GM12892 (cell line): Measurements from ENCODE around the gene FUS. TPM values are rescaled to one million over a fixed set of nuclear protein-coding genes. Genes with fewer than 3 reads are reported as not detected.

Experiments
- DNase-seq: peaks from one replicate; pipeline ENCODE4 v3.0.0; 2011; ENCODE audit not compliant: insufficient read length
- FAIRE-seq: peaks from 2 replicates; lab custom pipeline; 2011; peaks lifted over from hg19 to GRCh38; lab: Jason Lieb, UNC
- POLR2A ChIP-seq: IDR thresholded peaks from 2 replicates; pipeline ENCODE4 v1.6.1; 2011; ENCODE audit warnings: low read depth, low read length, control low read depth
- POLR2AphosphoS5 ChIP-seq: IDR thresholded peaks from 2 replicates; pipeline ENCODE4 v1.6.1; 2011; ENCODE audit warnings: low read depth, low read length, control low read depth
- TAF1 ChIP-seq: IDR thresholded peaks from 2 replicates; pipeline ENCODE4 v1.6.1; 2011; ENCODE audit warnings: low read depth, mild to moderate bottlenecking, control low read depth, low read length, borderline replicate concordance
- polyA plus RNA-seq: library from polyadenylated mRNA; unstranded; fragments of >200 nt; gene quantifications from one replicate; pipeline ENCODE4 v1.2.1, GENCODE V29; 2012; ENCODE audit warnings: missing spikeins, inconsistent platforms; ENCODE audit not compliant: missing spikeins

FUS gene
- polyA plus RNA-seq: 329 TPM

- TF ChIP-seq POLR2A: peak; percentile 100
- TF ChIP-seq POLR2AphosphoS5: peak; percentile 100
- peak; percentile 100 for TF ChIP-seq TAF1
- FAIRE-seq: peak; percentile 98
- peak; percentile 88 for DNase-seq
These were observed at the start of gene FUS for GRCh38 chr16:31179747-31180459. Gene FUS, plus strand, starts transcription at chr16:31180139. Its CDS starts 76 bp downstream, at chr16:31180215.

DNA sequence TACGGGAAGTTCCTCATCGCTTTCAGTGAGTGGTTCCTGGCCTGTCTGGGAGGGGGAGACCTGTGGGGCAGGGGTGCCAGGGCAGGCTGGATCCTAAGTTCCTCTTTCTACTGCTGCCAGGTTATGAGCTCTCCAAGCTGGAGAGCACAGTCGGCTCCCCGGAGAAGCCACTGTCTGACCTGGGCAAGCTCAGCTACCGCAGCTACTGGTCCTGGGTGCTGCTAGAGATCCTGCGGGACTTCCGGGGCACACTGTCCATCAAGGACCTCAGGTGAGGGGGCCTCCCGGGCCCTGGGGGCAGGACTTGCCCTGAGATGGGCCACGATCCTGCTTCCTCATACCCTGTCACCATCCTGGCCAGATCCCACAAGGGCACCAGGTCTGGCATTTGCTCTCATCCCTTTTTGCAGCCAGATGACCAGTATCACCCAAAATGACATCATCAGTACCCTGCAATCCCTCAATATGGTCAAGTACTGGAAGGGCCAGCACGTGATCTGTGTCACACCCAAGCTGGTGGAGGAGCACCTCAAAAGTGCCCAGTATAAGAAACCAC, 49.5 kb upstream of the FUS start:
- no peak for TF ChIP-seq POLR2AphosphoS5
- no peak for DNase-seq
- no peak for FAIRE-seq

GRCh38 chr16:31130899-31131298, 49.0 kb upstream of the FUS start:
- FAIRE-seq (no peak), DNase-seq (no peak)
- TF ChIP-seq POLR2AphosphoS5: no peak
- TF ChIP-seq POLR2A: no peak
- TF ChIP-seq TAF1: no peak

DNA sequence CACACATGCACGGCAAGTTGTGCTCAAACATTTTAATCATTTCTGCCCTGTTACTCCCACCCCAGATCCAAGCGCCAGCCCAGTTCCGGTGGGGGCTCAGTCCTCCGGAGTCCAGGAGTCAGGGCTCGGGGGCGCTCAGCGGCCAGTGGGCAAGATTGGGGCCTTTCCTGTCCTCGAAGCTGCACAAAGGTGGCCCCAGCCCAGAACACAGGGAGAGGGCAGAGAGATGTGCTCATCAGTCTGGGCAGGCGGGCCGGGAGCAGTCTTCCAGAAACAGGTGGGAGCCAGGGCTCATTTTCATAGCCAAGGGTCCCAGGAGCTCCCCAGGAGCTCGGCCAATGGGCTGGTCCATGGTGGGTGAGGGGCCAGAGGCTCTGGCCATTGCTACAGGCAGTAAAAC, 48.5 kb upstream of the FUS start:
- TF ChIP-seq POLR2AphosphoS5 (no peak), TAF1 (no peak), POLR2A (no peak)
- no peak for DNase-seq
- FAIRE-seq: no peak

- FAIRE-seq (no peak), DNase-seq (no peak)
- TF ChIP-seq POLR2AphosphoS5: no peak
- TF ChIP-seq POLR2A: no peak
- no peak for TF ChIP-seq TAF1
These were observed 48.1 kb upstream of the FUS start for GRCh38 chr16:31131841-31132271.

GRCh38 chr16:31132303-31132979, 47.5 kb upstream of the FUS start:
- TF ChIP-seq POLR2A: no peak
- TF ChIP-seq TAF1: no peak
- no peak for TF ChIP-seq POLR2AphosphoS5
- DNase-seq: no peak
- FAIRE-seq: no peak

- no peak for FAIRE-seq
These were observed 46.9 kb upstream of the FUS start for GRCh38 chr16:31133046-31133501.

GRCh38 chr16:31134091-31134571, 45.8 kb upstream of the FUS start:
- DNase-seq: no peak
- no peak for FAIRE-seq
- no peak for TF ChIP-seq POLR2AphosphoS5
- TF ChIP-seq TAF1: no peak
- TF ChIP-seq POLR2A: no peak

More at GRCh38 chr16:31133046-31133501, 46.9 kb upstream of the FUS start:
- TF ChIP-seq POLR2AphosphoS5: no peak
- TF ChIP-seq POLR2A: no peak
- TF ChIP-seq TAF1: no peak
- DNase-seq: no peak

- TF ChIP-seq TAF1 (no peak), POLR2A (no peak)
- DNase-seq (no peak), FAIRE-seq (no peak)
These were observed 45.1 kb upstream of the FUS start for GRCh38 chr16:31134625-31135534.

GRCh38 chr16:31135535-31136286, 44.2 kb upstream of the FUS start, which contains the start of gene PRSS8:
Gene PRSS8, minus strand, starts transcription at chr16:31135727. Its CDS starts 229 bp downstream, at chr16:31135498.
- FAIRE-seq (no peak), DNase-seq (no peak)

More at GRCh38 chr16:31135535-31136286, 44.2 kb upstream of the FUS start, which contains the start of gene PRSS8:
- TF ChIP-seq POLR2A (no peak), TAF1 (no peak)
